ENCODE data around the gene NFATC3.
"Not testable (repeated sequence)": the region's sequence is repeated elsewhere in the genome, so short reads cannot be mapped to it uniquely, and the experiment has no call there.

The NFATC3 gene

DNA sequence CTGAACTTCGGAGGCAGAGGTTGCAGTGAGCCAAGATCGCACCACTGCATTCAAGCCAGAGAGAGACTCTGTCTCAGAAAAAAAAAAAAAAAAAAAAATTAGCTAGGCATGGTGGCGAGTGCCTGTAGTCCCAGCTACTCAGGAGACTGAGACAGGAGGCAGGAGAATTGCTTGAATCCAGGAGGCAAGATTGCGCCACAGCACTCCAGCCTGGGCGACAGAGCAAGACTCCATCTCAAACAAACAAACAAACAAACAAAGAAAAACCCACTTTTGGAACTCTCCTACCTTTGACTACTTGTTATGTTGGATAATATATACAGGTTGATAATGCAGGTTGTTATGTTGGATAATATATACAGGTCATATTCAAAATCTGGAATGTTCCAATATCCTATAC is 35.3 kb downstream of the NFATC3 start:
- FAIRE-seq, result not testable (repeated sequence)

DNA sequence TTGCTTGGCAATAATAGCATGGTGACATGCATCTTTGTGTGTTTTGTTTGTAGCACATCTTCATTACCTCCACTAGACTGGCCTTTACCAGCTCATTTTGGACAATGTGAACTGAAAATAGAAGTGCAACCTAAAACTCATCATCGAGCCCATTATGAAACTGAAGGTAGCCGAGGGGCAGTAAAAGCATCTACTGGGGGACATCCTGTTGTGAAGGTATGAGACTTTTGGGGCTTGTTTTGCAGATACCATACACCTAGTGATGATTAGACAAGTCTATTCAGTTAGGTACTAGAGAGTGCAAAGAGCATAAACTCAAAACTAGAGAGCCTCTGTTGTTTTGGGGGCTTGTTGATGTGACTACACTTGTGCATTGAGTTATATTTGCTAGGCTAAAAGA is 41.2 kb downstream of the NFATC3 start:
- no peak for FAIRE-seq

DNA sequence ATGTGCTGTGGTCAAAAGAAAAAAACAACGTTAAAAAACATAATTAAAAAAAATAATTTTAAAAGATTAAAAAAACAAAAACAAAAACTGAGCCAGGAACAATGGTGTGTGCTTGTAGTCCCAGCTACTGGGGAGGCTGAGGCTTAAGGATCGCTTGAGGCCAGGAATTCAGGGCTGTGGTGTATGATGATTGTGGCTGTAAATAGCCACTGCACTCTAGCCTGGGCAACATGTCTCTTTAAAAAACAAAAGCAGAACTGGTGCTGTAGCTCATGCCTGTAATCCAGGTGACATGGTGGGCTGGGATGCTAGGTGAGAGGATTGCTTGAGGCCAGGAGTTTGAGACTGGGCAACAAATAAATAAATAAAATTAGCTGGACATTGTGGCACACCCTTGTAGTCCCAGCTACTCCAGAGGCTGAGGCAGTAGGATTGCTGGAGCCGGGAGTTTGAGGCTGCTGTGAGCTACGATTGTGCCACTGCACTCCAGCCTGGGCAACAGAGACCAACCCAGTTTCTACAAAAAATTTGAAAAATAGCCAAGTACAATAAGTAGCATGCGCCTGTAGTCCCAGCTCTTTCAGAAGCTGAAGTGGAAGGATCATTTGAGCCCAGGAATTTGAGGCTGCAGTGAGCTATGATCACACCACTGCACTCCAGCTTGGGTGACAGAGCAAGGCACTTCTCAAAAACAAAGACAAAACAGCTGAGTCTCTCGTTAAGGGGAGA is 43.6 kb downstream of the NFATC3 start:
- FAIRE-seq, result no peak

DNA sequence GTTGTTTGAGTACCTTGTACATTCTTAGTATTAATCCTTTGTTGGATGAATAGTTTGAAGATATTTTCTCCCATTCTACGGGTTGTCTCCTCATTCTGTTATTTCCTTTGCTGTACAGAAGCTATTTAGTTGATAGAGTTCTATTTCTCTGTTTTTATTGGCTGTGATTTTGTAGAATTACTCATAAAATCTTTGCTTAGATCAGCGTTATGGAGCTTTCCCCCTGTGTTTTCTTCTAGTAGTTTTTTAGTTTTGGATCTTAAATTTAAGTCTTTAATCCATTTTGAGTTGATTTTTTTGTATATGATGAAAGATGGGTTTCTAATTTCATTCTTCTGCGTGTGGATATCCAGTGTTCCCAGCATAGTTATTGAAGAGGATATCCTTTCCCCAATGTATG is 45.4 kb downstream of the NFATC3 start:
- FAIRE-seq, result no peak

DNA sequence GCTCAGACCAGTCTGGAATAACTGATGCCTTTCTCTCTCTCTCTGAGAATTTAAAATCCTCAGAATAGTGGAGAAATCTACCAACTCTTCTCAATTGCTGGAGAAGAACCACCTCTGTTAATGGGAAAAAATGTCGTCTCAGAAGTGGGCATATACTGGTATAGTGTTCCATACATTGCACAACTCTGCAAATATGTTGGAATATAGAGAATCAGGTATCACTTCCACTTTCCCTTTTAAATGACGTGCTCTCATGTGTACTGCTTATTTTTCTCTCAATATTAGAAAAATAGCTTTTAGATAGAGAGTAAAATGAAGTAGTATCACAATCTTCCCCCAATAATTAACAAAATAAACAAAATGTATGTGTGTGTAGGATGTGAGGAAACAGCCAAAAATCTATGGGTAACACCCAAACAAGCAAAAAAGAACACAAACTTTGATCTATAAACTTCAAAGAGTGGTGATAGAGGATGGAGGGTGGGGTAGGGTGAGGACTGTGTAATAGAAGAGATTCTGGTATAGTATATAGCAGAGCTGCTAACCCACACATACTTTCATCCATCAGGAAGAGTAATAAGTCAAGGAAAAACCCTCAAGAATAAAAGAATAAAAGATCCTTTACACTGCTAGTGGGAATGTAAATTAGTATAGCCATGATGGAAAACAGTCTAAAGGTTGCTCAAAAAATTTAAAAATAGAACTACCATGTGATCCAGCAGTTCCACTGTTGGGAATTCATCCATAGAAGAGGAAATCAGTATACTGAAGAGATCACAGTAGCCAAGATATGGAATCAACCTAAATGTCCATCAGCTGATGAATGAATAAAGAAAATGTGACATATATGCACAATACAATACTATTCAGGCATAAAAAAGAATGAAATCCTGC is 46.9 kb downstream of the NFATC3 start:
- no peak for FAIRE-seq

DNA sequence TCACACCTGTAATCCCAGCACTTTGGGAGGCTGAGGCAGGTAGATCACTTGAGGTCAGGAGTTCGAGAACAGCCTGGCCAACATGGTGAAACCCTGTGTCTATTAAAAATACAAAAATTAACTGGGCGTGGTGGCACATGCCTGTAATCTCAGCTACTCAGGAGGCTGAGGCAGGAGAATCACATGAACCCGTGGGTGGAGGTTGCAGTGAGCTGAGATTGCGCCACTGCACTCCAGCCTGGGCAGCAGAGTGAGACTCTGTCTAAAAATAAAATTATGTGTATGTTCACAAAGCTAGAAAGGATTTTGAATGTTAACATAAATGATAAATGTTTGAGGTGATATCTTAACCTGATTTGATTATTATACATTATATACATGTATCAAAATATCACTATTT is 47.8 kb downstream of the NFATC3 start:
- FAIRE-seq, result not testable (repeated sequence)

DNA sequence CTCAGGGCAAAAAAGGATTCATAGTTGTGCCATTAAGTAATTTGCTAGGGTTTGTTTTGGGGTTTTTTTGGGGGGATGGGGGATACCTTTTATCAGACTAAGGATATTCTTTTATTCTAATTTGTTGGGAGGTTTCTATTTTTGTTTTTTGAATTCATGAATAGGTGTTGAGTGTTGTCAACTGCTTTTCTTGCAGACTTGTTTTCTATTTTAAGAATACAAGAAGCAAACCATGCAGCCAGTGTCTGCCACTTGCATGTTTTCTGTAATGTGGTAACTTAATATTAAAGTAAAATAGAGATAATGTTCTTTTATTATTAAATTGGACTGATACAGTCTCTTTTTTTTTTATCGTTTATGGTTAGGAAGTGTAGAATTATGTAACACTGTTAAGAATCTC is 49.5 kb downstream of the NFATC3 start:
- FAIRE-seq, result no peak

DNA sequence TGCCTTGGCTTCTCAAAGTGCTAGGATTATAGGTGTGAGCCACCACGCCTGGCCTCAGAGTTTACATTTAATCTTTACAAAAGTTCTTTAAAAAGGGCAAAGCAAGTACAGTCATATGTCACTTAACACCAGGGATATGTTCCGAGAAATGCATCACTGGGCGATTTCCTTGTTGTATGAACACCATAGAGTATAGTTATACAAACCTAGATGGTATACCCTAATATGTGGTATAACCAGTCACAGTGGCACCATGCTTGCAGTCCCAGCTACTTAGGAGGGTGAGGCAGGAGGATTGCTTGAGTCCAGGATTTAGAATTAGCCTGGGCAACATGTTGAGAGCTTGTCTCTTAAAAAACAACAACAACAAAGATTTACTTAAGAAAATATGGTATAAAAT is 51.3 kb downstream of the NFATC3 start:
- FAIRE-seq, result no peak

DNA sequence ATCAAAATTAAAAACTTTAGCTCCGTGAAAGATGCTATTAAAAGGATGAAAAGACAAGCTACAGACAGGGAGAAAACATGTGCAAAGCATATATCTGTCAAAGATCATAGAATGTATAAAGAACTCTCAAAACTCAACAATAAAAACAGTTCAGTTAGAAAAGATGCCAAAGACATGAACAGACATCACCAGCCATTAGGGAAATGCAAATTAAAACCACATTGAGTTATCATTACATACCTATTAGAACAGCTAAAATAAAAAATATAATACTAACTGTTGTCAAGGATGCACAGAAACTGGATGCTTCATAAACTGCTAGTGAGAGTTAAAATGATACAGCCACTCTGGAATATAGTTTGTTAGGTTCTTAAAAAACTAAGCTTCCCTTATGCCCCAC is 58.8 kb downstream of the NFATC3 start:
- no peak for FAIRE-seq

DNA sequence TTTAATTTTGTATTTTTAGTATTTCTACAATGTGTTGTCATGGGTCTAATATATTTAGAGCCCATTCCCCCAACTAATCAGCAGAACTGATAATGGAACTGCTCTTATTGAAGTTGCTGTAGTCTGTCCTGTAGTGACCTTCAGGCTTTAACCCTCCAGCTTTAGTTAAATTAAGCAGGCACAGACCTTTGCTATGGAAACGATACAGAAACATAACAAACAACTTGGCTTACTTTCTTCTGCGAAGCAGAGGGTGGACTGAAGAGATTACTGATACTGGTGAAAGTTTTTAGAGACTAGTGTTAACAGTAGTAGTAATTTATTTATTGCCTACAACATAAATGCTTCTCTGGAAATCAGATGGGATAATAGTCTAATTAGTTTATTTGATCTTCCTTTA is 61.4 kb downstream of the NFATC3 start:
- no peak for FAIRE-seq

DNA sequence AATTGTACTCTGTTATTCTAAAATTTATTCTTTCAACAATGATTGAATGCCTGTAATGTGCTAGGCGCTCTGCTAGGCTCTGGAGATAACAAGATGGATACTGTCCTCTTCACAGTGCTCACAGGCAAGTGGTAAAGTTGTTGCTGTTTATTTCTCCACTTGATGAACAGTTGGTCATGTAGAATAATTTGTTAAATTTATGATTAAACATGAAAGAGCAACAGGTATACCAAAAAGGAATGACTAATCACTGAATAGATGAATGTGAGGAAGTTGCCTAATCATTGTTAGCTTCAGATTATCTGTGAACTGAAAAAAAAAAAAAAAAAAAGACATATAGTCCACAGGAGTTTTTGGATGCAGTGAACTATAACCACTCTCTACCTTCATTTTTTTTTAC is 62.3 kb downstream of the NFATC3 start:
- no peak for FAIRE-seq

DNA sequence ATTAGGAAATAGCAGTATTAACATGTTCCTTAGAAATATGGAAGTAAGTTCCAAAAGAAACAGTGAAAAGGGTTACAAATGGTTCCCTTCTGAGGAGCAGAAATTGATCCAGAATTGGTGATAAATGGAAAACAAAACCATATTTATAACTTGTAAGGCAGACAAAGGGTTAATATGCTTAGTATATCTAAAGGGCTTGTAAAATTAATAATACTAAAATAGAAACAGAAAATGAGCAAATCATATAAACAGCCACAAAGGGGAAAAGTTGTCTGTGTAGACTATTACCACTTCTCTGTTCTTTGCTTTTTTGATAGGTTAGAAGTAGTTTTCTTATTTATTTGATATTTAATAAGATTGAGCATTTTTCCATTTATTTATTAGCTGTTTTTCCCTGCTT is 64.4 kb downstream of the NFATC3 start:
- FAIRE-seq, result no peak

DNA sequence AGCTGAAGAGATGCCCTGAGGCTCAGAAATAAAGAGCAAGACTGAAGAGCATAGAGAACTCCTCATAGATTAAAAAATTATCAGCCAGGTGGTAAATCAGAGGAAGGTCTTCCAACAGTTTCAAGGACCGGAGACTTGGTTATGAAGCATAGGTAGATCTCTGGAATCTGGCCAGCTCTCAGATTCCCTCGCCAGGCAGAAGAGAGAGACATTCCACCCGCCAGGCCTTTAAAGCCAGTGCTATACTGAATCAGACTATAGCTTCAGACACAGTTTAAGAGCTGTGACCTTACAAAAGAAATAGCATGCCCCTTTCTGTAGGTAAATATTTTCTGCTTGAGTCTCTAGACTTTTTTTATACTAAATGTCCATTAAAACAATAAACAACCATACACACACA is 70.3 kb downstream of the NFATC3 start:
- no peak for FAIRE-seq

DNA sequence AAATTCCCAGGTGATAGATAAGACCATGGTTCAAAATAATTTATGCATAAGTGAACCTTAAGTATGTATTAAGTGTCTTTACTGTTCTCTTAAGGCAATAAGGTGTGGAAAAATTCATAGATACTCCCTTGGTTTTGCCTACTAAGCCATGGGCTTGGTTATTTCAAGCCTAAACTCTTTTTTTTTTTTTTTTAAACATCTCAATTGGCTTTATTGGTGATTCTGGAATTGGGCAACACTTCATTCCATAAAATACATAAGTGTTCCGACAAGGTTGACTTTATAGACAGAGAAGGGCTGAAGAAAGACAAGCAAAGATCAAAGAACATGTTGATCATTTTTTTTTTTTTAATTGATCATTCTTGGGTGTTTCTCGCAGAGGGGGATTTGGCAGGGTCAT is 77.2 kb downstream of the NFATC3 start:
- FAIRE-seq, result no peak

DNA sequence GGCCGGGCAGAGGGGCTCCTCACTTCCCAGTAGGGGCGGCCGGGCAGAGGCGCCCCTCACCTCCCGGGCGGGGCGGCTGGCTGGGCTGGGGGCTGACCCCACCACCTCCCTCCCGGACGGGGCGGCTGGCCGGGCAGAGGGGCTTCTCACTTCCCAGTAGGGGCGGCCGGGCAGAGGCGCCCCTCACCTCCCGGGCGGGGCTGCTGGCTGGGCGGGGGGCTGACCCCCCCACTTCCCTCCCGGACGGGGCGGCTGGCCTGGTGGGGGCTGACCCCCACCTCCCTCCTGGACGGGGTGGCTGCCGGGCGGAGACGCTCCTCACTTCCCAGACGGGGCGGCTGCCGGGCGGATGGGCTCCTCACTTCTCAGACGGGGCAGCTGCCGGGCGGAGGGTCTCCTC is 78.1 kb downstream of the NFATC3 start:
- FAIRE-seq, result not testable (repeated sequence)

DNA sequence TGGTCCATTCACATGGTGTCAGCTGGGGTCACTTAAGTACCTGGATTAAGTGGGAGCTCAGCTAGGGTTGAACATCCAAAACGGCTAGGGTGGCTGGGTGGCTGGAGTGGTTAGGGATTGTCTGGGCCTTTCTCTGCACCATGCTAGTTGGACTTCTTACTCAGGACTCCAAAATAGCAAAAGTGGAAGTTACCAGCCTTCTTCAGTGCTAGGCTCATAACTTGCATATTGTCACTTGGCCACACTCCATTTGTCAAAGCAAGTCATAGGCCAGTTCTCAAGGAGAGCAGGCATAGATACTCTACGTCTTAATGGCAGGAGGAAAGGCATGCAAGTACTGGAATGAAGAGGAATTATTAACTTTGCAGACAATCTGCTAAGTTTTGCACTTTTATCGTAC is 81.1 kb downstream of the NFATC3 start:
- FAIRE-seq, result no peak

DNA sequence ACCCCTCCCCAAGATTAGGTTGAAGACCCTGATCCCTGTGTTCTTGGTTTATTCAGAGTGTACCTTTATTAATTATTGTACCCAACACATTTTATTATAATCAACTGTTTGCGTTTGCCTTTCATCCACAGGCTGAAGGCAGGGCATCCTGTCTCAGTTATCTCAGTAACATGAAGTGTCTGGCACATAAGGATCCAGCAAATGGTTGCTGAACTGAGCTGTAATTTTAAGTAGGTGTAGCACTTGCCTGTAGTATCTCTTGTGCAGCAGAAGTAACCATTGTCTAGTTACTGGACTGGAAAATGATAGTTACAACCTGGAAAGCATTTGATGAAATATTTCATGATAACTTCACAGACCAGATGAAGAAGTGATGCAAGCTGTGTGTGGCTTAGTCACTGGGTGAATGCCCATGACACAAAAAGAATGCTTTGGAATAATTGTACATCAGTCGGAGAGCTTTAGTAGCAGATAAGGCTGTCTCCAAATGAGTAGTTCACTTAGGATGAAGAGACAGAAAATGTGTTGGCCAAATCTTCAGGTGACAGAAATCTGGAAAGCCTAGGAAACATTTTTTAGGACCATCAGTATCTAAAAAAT is 94.1 kb downstream of the NFATC3 start:
- no peak for FAIRE-seq

DNA sequence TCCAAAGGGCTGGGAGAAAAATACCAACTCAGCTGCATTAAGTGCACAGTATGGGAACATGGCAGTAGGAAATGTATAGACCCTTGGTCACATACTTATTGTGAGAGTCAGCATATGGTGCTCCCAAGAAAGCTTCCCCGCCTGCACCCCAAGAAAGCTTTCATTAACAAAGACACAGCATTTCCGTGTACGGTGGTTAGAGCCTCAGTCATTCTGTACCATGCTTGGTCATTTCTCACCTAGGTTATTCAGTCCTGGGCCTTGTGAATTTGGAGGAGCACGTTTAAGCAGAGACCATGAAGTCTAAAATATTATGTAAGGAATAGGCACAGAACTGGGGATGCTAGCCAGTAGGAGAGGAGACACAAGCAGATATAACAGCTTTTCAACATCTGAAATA is 94.7 kb downstream of the NFATC3 start:
- FAIRE-seq, result no peak

DNA sequence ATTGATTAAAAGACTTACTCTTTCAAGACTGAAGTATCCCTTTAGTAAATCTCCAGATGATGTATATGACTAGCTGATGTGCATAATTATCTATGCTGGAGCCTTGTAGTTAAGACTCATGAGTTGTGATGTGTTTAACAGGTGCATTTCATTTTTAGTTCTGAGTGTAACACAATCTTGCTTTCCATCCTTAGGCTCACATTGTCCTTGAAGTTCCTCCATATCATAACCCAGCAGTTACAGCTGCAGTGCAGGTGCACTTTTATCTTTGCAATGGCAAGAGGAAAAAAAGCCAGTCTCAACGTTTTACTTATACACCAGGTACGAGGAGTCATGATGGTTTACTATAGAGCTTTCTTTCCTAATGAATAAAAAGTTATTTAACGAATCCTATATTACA is 97.9 kb downstream of the NFATC3 start:
- FAIRE-seq, result no peak

DNA sequence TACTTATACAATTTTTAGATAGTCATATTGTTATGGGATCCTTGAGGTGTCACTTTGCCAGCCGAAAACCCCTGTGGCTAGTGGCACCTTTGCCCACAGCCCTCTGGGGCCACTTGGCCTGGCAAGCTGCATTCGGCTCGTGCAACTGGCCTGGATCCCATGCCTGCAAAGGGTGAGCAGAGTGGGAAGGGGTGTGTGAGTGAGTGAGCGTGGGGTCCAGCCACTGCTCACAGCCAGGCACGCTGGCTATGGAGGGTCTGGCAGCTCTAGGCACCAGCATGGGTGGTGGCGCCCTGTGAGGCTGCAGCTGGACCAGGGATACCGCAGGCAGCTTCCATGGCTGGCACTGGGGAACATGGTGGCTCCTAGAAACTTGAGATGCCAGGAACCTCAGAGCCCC is 101.7 kb downstream of the NFATC3 start:
- no peak for FAIRE-seq

DNA sequence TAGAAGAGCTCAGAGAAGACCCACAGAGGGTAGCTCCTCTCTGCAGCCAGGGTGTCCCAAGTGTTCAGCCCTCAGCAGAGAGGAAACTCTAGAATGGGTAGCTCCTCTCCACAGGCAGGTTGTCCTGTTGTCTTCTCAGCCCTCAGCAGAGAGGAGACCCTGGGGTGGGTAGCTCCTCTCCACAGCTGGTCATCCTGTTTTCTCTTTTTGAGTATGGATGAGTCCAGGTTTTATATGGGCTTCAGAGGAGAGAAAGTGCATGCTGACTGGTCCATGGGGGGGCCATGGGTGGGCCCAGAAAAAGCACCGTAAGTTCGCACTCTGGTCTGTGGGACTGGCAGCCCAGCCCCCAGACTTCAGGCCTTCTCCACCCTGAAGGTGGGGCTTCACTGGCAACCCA is 102.3 kb downstream of the NFATC3 start:
- no peak for FAIRE-seq

DNA sequence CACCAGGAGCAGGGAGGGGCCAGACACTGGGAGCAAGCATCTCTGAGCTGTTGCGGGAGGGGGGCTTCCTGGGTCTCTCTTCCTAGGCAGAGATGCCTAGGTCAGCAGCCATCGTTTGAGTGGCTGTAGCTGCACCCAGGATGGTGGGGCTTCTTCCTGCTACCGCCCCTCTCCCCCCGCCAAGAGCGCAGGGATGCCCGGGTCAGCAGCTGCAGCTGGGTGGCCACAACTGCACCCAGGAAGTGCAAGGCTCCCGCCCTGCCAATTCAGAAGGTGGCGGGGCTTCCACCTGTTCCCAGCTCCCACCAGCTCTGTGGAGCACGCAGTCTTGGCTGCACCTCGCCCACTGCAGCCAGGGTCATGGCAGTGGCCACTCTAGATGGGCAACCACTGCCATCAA is 103.0 kb downstream of the NFATC3 start:
- FAIRE-seq, result no peak

DNA sequence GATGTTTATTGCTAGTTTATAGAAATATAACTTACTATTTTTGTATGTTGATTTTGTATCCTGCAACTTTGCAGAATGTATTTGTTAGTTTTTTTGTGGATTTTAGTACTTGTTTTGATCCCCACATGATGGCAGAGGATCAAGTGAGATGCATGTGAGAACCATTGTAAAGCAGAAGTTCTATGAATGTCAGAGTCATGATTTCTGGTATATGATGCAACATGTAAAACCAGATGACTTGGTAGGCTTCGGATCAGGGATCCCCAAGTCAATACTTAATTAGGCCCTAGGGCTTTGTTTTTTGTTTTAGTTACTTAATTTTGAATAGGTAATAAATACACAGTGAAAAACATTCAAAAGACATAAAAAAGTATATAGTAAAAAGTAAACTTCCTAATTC is 104.9 kb downstream of the NFATC3 start:
- FAIRE-seq, result no peak
